ENCODE results near the gene IL20.

The IL20 gene, protein sequence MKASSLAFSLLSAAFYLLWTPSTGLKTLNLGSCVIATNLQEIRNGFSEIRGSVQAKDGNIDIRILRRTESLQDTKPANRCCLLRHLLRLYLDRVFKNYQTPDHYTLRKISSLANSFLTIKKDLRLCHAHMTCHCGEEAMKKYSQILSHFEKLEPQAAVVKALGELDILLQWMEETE

DNA sequence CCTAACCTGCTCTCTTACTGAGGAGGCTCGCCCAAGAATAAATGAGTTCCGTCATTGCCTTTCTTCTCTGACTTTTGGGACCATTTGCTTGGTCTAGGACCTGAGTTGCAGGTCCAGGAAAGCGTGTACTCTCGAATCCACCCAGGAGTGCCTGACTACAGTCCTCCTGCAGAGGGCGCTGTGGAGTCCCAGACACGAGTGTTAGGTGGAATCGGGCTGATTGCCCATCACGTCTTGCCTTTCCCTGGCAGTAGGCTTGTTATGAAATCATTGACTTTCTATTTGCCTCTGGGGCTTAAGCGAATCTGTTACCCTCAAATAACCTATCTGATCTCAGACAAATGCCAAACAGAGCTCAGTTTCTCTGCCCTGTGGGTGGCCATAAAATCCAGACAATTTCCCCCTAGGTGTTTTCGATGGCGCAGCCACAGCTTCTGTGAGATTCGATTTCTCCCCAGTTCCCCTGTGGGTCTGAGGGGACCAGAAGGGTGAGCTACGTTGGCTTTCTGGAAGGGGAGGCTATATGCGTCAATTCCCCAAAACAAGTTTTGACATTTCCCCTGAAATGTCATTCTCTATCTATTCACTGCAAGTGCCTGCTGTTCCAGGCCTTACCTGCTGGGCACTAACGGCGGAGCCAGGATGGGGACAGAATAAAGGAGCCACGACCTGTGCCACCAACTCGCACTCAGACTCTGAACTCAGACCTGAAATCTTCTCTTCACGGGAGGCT lies at the start of gene IL20:
IL20 (plus strand) TSS at position 685 of the 733 bp plus-strand sequence. CDS start 230 bp downstream, outside the sequence.
- peak; percentile 82 for DNase-seq (ENCODE audit: low spot score)

DNA sequence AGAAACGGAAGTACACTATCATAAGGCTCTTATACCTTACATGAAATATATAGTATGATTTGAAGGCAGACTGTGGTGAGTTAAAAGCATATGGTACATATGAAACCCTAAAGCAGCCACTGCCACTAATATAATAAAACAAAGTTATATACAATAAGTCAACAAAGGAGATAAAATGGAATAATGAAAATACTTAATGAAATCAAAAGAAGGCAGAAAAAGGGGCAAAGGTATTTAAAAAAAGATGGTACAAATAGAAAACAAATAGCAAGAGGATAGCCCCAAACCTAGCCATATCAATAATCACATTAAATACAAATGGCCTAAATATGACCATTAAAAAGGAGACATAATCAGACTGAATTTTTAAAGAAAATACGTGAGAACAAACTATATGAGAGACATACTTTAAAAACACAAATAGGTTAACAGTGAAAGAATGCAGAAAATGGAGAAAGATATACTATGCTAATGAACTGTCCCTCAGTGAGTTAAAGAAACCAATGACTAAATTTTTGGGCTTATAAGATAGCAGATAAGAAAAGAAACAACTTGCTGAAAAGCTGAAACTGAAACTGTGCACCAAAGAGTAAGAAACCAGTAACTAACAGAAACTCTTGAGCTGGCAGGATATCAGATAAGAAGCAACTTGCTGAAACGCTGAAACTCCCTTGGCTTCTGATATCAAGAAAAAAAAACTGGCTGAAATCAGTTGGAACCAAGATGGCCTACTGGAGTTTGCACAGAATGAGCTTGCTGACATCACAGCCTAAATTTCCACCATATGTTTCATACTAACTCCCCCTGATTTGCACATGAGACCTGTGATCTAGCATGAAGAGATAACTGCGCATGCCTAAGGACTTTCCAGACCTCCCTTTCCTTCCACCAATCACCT lies 48.8 kb upstream of the IL20 start:
- no peak for DNase-seq (ENCODE audit: low spot score)

GRCh38 chr1:206821493-206821892 lies 43.9 kb upstream of the IL20 start:
- no peak for DNase-seq (ENCODE audit: low spot score)

- no peak for DNase-seq (ENCODE audit: low spot score)
These were observed 41.7 kb upstream of the IL20 start for GRCh38 chr1:206823727-206824126.

DNA sequence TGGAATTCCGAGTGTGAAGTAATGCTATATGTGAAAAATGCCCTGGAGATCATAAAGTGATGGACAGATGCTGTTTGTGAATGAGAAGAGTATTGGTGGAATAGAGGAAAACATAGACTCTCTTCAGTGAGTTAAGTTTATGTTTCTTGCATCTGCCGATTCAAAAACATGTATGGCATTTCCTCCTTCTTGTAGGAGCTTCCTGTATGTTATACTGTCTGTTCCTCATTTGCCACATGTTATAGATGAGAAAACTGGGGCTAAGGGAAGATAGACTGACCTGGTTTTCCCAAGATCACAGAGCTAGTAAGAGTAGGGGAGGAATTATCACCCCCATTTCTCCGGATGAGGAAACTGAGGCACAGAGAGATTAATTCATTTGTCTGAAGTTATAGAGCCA lies 41.1 kb upstream of the IL20 start:
- no peak for DNase-seq (ENCODE audit: low spot score)

GRCh38 chr1:206826394-206826793 lies 39.0 kb upstream of the IL20 start:
- DNase-seq (ENCODE audit: low spot score), result no peak

DNA sequence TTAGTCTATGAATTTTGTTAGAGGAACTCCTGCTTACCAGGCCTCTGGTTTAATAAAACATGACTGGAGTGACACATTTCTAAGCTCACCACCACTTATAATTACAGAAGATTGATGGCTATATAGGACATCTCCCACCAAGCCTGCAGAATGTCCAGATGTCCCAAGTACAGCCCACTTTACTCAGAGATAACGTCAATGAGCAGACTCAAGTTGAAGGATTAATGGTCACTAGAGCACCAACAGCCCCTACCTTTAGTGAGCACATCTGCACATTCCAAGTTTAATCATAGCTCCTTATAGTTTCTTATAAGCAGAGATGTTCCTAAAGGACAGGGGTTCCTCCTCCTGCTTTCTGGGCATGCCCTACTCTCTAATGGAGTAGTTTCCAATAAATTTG lies 37.4 kb upstream of the IL20 start:
- no peak for DNase-seq (ENCODE audit: low spot score)

DNA sequence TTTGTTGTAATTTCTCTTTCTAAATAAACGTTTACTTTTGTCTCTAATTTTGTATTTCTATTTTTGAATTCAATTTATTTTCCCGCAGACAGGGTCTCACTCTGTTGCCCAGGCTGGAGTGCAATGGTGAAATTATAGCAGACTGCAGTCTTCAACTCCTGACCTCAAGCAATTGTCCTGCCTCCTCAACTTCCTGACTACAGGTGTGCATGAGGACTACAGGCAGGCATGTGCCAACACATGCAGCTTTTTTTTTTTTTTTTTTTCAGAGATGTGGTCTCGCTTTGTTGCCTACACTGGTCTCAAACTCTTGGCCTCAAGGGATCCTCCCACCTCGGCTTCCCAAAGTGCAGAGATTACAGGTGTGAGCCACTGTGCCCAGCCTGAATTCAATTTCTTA lies 36.7 kb upstream of the IL20 start:
- DNase-seq (ENCODE audit: low spot score), result no peak

GRCh38 chr1:206829282-206829681 lies 36.1 kb upstream of the IL20 start:
- DNase-seq (ENCODE audit: low spot score), result no peak

DNA sequence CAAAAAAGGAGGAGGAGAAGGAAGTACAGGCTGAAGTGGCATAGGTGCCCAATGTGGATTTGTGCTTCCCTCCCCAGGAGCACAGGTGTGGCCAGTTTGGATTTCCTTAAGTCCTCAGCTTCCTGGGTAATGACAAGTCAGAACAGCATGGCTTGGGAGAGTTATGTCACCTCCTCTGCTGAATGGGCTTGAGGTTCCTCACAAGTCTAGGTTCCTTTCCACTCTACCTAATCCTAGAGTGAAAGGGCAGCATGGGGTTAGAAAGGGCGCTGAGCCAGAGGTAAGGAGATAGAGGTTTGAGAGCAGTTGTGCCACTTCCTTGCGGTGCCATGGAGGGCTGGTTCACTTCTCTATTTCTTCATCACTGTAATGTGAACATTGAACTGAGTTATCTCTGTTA lies 35.5 kb upstream of the IL20 start:
- DNase-seq (ENCODE audit: low spot score), result no peak

DNA sequence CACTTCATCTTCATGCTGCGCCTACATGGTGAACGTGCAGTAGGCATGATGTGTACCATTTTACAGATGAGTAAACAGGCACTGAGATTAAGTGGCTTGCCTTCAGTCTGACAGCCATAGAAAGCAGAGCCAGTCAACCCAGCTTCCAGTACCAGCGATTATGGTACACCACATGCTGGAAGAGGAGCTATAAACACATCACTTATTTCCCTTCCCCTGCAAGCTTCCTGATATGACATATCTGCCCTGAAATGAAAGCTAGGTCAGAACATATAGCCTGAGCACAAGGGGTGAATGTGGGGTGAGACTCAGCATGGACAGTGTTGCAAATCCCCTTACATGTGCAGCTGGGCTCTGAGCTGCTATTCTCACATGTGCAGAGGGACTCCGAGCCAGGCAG lies 33.8 kb upstream of the IL20 start:
- DNase-seq (ENCODE audit: low spot score), result no peak

DNA sequence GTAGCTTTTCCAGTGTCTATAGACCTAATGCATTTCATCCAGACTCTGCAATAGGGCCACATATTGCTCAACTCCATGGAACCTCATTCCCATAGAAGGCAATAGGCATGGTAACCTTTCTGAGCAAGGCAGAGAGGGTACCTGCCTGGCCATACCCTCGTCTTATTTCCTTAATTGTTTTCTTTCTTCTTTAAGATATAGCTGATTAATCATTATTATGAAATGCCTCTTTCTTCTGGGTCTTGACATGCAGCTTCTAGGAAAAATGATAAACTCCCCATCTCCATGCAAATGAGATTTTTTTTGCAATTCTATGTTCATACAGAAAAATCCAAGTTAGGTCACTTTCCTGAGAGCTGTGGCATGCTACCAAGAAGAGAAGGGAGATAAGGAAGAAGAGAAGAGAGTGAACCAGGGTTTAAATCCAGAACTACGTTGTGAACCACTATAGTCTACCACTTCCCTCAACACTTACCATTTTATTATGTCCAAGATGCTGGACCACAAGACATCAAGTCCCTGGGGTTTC lies 33.0 kb upstream of the IL20 start:
- DNase-seq (ENCODE audit: low spot score), result no peak

DNA sequence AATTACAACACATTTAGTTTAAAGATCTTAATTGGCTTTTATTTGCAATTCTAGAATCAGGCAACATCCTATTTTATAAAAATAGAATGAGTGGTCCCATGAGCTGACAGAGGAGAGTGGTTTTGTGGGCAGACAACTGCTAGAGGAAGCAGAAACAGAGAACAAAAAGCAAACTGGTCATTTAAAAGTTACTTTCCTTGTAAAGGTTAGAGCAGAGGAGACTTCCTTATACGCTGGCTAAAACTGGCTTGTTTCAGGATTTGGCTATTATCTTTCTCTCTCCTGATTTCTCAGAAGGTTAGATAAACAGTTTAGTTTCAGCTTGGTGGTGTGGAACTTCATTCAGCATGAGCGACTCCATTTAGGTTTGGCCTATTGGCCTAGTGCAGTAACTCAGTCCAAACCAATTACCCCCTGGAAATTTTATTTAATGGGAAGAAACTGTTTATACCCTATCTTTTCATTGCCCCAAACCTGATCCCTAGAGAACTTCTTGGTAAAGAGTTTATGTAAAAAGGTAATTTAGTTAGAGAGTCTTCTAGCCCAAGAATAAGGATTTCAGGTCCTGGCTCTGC lies 32.2 kb upstream of the IL20 start:
- no peak for DNase-seq (ENCODE audit: low spot score)

DNA sequence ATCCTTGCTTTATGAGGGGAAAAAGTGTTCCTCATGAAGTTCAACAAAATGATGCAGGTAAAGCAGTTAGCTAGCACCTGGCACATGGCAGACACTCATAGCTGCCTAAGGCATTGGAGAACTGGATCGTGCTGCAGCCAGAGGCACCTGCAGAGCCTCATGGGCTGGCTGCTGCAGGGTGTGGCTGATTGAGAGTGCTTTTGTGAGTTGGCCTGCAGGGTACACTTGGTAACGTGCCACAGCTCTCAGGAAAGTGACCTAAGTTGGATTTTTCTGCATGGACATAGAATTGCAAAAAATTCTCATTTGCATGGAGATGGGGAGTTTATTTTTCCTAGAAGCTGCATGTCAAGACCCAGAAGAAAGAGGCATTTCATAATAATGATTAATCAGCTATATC lies 31.6 kb upstream of the IL20 start:
- no peak for DNase-seq (ENCODE audit: low spot score)

- DNase-seq (ENCODE audit: low spot score), result no peak
These were observed 31.2 kb upstream of the IL20 start for GRCh38 chr1:206834217-206834616.

- DNase-seq (ENCODE audit: low spot score), result no peak
These were observed 30.7 kb upstream of the IL20 start for GRCh38 chr1:206834711-206835110.

- no peak for DNase-seq (ENCODE audit: low spot score)
These were observed 30.2 kb upstream of the IL20 start for GRCh38 chr1:206835186-206835585.

DNA sequence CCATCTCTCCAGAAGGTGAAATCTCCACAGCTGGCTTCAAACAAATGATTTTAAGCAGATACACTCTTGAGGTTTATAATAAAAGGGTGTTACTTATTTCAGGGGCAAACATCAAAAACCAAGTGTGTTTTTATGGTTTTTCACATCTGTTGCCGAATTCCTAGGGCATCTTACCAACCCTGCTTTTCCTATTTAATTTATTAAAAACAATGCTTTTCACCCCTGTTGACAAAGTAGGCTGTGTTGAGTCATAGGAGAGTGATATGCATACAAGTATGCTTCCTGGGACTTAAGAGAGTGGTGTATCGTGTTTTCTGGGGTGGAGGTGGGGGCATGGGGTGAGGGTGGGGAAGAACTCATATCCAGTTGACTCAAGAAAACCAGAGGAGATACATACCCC lies 29.3 kb upstream of the IL20 start:
- no peak for DNase-seq (ENCODE audit: low spot score)

GRCh38 chr1:206839006-206839560 lies 26.3 kb upstream of the IL20 start:
- DNase-seq (ENCODE audit: low spot score), result no peak

DNA sequence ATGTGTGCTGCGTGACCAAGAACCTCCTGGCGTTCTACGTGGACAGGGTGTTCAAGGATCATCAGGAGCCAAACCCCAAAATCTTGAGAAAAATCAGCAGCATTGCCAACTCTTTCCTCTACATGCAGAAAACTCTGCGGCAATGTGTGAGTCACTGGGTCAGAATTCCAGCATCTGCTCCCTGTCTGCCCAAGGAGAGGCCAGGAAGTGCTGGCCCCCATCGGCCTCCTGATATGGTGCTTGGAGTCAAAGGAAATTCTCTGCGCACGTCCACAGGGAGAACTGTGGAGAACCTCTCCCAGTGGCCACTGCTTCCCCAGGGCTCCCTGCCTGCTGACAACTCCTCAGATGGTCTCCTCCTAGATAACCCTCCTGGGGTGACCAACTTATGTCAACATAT lies 25.6 kb upstream of the IL20 start:
- no peak for DNase-seq (ENCODE audit: low spot score)

DNA sequence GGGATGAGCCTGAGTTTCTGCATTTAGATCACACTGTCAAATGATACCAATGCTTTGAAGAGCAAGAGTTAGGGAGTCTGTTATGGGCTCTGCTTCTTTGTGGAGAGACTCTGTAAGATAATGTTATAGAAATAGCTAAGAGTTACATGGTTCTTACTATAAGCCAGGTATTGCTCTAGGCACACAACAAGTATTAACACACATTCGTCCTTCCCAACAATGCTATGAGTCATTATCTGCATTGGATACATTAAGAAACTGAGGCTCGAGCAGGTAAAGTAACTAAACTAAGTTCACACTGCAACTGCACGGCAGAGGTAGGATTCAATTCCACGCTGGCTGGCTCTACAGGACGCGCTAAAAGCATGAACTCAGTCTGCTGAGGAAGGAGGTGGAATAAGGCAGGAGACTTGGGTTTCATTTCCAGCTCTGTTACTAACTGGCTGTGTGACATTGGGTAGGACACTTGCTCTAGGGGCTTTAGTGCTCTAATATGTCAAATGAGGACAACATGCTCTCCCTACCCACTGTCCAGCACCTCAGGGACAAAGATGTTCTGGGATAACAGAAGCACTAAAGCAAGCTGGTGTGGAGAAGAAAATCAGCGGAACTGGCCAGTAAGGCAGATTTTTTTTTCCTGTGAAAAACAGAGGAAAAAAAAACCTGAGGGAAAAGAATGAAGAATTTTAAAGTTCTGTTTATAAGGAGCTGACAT lies 23.7 kb upstream of the IL20 start:
- DNase-seq (ENCODE audit: low spot score), result no peak

Measured in iPS-NIHi11 (cell line).